ENCODE measurements around the gene ARHGAP18. TPM values are rescaled to one million over a fixed set of nuclear protein-coding genes. Genes with fewer than 3 reads are reported as not detected.

The ARHGAP18 gene
- total and polyA plus RNA-seq, 7 donors = 1.6 to 6.8 (median 5.5) TPM

GRCh38 chr6:129606664-129607063 lies 103.3 kb downstream of the ARHGAP18 start:
- intact Hi-C loops (cut with DNase I) = no loop called here
- 81 to 93% (median 84%) methylated on average over 5 of the region's 5 CpGs for WGBS, 3 donors
- TF ChIP-seq CTCF (IDR thresholded peaks at IDR 0.05) = no peak
- ATAC-seq = peak; percentile 30 to 68 (median 52)
- no peak overlapping the region for H3K4me3 ChIP-seq
- H3K27ac ChIP-seq = no peak overlapping the region
- H3K9me3 ChIP-seq = no peaks in the 10 kb centered on the region
- peaks cover 0 to 17% of the 10 kb centered on the region in 2 donors for H3K36me3 ChIP-seq (ENCODE audit: insufficient read depth in 1 of 2, low read depth in 1 of 2)
- no peaks in the 10 kb centered on the region for H3K27me3 ChIP-seq (ENCODE audit: insufficient read depth in 3 of 3, low read length in 2 of 3)
- no peak for DNase-seq
- H3K4me1 ChIP-seq = peaks cover 10% of the 10 kb centered on the region

GRCh38 chr6:129605967-129606366 lies 104.0 kb downstream of the ARHGAP18 start:
- peaks cover 10% of the 10 kb centered on the region for H3K4me1 ChIP-seq
- 65 to 73% (median 67%) methylated on average over 7 of the region's 7 CpGs for WGBS, 3 donors
- no peak overlapping the region for H3K4me3 ChIP-seq
- ATAC-seq (no peak), DNase-seq (no peak)
- peaks cover 0 to 10% of the 10 kb centered on the region in 2 donors for H3K36me3 ChIP-seq (ENCODE audit: insufficient read depth in 1 of 2, low read depth in 1 of 2)
- intact Hi-C loops (cut with DNase I) = no loop called here
- no peak for TF ChIP-seq CTCF (IDR thresholded peaks at IDR 0.05)
- H3K27me3 ChIP-seq (ENCODE audit: insufficient read depth in 3 of 3, low read length in 2 of 3) = no peaks in the 10 kb centered on the region
- no peaks in the 10 kb centered on the region for H3K9me3 ChIP-seq
- H3K27ac ChIP-seq = no peak overlapping the region

- H3K9me3 ChIP-seq = no peaks in the 10 kb centered on the region
- 74 to 83% (median 82%) methylated on average over 1 of the region's 1 CpG for WGBS, 3 donors
- intact Hi-C loops (cut with DNase I) = no loop called here
- ATAC-seq (no peak), DNase-seq (no peak)
- H3K27ac ChIP-seq = no peak overlapping the region
- H3K36me3 ChIP-seq (ENCODE audit: insufficient read depth in 1 of 2, low read depth in 1 of 2) = peaks cover 0 to 9% of the 10 kb centered on the region in 2 donors
- no peak for TF ChIP-seq CTCF (IDR thresholded peaks at IDR 0.05)
- H3K27me3 ChIP-seq (ENCODE audit: insufficient read depth in 3 of 3, low read length in 2 of 3) = no peaks in the 10 kb centered on the region
- H3K4me3 ChIP-seq = no peak overlapping the region
- peaks cover 9% of the 10 kb centered on the region for H3K4me1 ChIP-seq
Observed at GRCh38 chr6:129605095-129605494, 104.9 kb downstream of the ARHGAP18 start.

- ATAC-seq = no peak
Observed at GRCh38 chr6:129604321-129604720, 105.7 kb downstream of the ARHGAP18 start.

More at GRCh38 chr6:129604321-129604720, 105.7 kb downstream of the ARHGAP18 start:
- H3K9me3 ChIP-seq = no peaks in the 10 kb centered on the region
- no peak overlapping the region for H3K4me3 ChIP-seq
- H3K27ac ChIP-seq = no peak overlapping the region
- intact Hi-C loops (cut with DNase I) = no loop called here
- DNase-seq = no peak
- H3K36me3 ChIP-seq (ENCODE audit: insufficient read depth in 1 of 2, low read depth in 1 of 2) = peaks cover 0 to 17% of the 10 kb centered on the region in 2 donors
- TF ChIP-seq CTCF (IDR thresholded peaks at IDR 0.05) = no peak
- no peaks in the 10 kb centered on the region for H3K27me3 ChIP-seq (ENCODE audit: insufficient read depth in 3 of 3, low read length in 2 of 3)
- H3K4me1 ChIP-seq = peaks cover 2% of the 10 kb centered on the region
- 94 to 98% (median 97%) methylated on average over 4 of the region's 4 CpGs for WGBS, 3 donors

All from psoas muscle (tissue), 8 donors.